DMS 273 (cell line): ENCODE results near the gene PPP4C.
"Not testable (repeated sequence)": the region's sequence is repeated elsewhere in the genome, so short reads cannot be mapped to it uniquely, and the experiment has no call there.

Experiments
- DNase-seq: peaks from one replicate; lab custom pipeline; 2025; ENCODE audit not compliant: unreplicated experiment; lab: John Stamatoyannopoulos, UW

Gene PPP4C

GRCh38 chr16:30075503-30076275 lies at the start of gene PPP4C:
TSS of gene PPP4C (plus strand) at chr16:30075994. CDS start at chr16:30076378, 384 bp downstream.
- peak; percentile 96 for DNase-seq

DNA sequence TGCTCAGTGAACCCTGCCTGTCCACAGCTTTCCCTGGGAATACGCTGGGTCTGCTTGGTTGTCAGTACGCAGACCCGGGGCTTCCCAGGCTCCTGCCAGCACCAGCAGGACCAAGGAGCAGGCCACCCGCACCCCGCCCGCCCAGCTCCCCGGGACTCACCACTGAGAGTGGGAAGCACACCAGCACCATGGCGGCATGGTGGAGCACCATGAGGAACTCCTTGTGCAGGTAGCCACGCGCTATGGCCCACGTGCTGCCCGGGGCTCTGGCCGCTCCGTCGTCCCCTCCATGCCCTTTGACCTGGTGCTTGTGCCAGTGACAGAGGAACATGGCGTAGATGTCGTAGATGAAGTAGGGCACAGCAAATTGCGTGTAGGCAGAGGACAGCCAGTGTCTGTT lies 49.3 kb upstream of the PPP4C start:
- no peak for DNase-seq

DNA sequence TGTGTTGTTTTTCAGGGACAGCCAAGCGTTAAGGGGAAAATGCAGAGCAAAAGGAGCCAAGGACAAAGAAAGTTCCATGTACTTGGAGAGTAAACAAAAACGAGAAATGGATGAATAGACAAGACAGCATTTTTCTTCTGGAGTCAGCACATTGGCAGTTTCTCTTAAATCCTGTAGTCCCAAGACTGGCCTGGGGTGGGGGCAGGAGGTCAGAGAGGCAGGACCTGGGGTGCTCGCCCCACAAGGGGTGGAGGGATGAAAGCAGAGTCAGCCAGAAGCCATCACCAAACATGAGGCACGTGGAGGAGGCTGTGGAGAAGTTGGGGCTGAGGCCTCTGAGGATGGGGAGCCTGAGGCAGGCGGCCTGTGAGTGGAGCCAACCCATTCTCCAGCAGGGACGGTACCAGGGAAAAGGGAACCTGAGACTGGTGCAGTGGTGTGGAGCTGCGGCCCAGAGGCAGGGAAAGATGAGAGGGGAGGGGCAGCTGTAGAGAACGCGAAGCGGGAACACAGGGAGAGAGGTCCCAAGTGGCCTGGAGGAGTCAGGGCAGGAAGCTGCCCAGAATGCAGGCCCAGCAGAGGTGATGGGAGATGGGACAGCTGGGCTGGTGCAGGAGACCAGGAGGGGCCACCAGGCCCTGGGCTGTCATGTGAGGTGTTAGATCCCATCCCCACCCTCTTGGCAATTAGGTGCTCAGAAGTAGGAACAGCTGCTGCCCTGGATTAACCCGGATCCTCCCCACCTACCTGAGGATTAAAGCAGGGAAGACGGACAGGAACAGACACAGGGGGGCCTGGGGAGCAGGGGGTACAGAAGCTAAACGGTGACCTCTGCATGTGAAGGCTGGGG lies 48.0 kb upstream of the PPP4C start:
- DNase-seq: peak; percentile 81

DNA sequence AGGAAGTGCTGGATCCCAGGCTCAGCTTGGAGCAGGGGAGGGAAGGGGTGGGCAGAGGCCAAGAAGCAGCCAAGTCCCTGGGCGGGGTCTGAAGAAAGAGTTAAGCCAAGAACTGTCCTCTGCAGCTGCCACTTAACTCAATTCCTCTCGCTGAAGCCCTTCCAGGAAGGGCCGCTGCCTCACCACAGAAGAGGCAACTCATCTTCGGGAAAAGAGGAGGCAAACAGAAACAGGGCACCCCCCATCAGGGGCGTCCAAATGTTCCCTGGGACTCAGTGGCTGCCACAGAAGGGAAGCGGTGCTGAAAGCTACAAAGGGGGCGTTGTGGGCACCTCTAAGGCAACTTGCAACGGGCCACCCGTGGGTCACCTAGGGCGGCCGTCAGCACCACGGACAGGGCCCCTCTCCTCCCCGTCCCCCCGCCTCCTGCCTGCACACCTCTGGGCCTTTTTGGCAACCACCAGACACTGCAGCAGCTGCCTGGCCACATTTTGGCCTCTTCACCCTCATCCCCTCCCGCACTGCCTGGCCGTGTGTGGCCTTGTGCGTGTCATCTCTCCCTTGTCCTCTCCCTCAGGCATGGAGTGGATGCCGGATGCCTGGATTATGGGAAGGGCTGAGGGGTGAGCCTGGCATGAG lies 47.2 kb upstream of the PPP4C start:
- DNase-seq: peak; percentile 81

- peak; percentile 77 for DNase-seq
Observed at GRCh38 chr16:30030011-30030685, 45.6 kb upstream of the PPP4C start.

DNA sequence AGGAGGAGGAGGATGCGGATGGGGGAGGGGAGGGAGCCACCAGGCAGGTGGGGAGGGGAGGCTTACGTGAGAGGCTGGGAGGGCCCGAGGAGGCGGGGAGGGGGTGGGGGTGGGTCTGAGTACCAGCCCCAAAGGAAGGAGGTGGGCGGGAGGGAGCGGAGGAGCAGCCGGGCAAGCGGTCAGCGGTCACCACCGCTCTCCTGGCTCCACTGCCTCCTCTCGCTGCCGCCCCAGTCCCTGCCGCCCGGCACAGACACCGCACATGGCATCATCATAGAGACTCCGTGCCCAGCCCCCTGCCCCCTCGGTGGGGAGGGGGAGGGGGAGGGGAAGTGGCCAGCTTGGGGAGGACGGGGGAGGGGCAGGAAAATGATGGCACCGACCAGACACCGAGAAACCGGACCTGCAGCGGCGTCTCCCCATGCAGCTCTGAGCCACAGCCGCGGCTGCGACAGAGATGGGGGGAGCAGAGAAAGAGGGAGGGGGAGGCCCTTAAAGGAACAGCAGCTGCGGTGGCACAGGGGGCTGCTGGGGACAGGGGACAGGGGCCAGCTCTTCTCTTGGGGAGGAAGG lies 44.9 kb upstream of the PPP4C start, which contains the start of gene TLCD3B:
Gene TLCD3B, minus strand, starts transcription at position 431 of the 573 bp plus-strand sequence. CDS start 744 bp downstream, outside the sequence.
- DNase-seq: no peak

GRCh38 chr16:30031477-30031918 lies 44.3 kb upstream of the PPP4C start:
- no peak for DNase-seq

DNA sequence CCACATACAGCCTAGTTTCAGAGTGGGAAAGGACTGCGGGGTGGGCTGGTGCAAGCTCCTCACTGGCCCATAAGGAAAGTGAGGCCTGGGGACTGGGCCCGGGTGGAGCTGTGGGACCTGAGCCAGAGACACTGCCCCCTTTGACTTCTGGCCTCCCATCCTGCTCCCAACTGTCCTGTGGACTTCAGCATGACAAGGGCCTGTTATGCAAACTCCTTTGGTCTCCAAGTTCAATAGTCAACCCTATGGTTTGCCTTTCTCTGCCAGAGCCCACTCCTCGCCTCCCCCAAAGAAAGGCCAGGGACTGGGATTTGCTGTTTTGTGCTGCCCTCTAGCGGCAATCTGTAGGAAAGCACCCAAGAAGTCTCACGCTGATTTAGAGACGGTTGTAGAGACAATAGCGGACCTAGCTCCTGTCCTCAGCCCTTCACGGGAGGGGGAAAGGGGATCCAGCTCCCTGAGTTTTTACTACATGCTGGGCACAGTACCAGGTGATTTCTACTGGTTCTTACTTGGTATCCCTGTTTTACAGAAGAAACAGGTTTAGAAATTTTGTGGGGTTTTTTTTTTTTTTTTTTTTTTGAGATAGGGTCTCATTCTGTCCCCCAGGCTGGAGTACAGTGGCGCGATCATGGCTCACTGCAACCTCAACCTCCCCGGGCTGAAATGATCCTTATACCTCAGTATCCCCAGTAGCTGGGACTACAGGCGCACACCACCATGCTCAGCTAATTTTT lies 43.5 kb upstream of the PPP4C start:
- peak; percentile 89 for DNase-seq

- no peak for DNase-seq
Observed at GRCh38 chr16:30033270-30033669, 42.5 kb upstream of the PPP4C start.

DNA sequence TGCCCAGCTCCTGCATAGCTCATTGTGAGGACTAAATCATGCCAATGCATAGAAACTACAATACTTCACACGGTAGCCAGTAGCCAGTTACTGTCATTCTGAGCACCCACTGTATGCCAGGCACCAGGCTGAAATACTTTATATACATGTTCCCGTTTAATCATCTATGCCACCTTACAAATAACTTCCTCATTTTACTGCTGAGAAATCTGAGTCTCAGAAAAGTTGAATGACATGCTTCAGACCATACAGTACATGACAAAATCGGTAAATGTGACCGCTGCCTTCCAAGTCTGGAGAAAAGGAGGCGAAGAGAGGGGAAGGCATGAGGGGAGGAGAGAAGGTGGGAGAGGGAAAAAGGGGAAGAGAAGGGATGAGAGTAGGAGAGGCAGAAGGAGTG lies 35.6 kb upstream of the PPP4C start:
- no peak for DNase-seq

GRCh38 chr16:30040690-30041089 lies 35.1 kb upstream of the PPP4C start:
- DNase-seq: not testable (repeated sequence)

DNA sequence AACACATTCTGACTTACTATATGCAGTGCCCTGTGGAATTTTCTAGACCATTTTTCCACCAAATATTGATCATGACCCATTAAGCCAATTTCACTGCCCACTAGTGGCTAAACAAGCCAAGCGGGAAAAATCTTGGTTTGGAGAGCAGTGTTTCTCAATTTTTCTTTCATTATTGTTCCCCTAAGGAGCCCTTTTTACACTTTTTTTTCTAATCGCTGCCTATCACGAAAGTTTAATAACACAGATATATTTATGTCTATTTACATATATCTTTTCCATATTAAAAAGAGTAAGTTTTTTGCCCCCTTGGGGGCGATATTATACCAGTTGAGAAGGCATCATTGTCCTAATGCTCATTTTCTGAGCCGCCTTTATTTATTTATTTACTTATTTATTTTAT lies 34.0 kb upstream of the PPP4C start:
- peak; percentile 71 for DNase-seq

GRCh38 chr16:30046178-30046577 lies 29.6 kb upstream of the PPP4C start:
- DNase-seq: no peak

GRCh38 chr16:30046588-30046987 lies 29.2 kb upstream of the PPP4C start:
- no peak for DNase-seq

DNA sequence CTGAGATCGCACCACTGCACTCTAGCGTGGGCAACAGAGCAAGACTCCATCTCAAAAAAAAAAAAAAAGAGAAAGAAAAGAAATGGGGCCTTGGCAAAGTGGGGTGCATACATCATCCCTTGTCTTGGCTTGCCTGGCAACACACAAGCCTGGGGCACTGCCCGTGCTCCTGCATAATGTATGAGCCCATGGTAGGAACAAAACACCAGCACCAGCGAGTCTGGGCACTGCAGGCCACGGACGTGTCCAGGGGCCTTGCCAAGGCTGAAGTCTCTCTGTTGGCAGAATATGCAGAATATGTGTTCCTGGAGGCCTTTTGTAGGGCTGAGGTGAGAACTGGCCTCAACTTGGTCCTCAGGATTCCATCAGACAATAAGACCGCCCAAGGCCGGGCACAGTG lies 25.9 kb upstream of the PPP4C start:
- no peak for DNase-seq

DNA sequence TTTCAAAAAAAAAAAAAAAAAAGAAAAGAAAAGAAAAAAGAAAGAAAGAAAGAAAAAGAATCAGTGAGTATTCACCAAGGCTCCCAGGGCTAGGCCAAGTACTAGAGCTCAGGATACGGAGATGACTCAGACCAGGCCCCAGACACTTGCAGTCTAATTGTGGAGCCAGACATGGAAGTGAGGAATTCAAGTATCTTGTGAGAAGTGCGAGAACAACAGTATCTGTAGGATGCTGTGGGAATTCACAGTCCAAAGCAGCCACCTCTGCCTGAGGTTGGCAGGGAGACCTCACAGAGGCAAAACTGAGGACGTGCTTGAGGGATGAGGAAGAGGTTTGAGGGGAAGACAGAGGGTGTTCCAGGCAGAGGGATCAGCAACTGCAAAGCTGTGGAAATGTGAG lies 24.3 kb upstream of the PPP4C start:
- DNase-seq: no peak

DNA sequence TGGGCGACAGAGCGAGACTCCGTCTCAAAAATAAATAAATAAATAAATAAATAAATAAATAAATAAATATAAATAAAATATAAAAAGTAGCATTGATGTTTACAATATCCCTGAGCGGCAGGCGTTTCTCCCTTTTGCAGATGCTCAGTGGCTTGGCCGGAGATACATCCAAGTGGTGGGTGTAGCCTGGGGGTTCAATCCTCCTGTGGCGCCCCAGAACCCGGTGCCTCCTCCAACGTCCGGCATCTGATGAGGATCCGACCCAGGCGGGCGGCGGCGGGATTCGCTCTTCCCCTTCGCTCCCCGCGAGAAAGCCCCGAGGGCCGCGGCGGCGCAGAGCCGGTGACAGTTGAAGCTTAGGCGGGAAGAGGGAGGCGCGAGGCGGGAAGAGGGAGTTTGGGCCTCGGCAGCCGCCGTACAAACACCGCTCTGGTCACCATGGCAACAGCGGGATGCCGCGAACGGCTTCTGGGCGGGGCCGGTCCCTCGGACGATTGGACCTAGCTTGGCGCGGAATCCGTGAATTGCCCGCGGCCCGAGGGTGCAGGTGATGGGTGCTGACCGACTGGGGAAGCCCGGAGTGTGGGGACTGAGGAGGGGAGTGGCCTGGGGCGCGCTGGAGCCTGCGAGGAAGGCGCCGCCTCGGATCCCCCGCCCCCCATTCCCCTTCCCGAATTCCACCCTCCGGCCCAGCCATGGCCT lies 23.0 kb upstream of the PPP4C start:
- DNase-seq: peak; percentile 97

DNA sequence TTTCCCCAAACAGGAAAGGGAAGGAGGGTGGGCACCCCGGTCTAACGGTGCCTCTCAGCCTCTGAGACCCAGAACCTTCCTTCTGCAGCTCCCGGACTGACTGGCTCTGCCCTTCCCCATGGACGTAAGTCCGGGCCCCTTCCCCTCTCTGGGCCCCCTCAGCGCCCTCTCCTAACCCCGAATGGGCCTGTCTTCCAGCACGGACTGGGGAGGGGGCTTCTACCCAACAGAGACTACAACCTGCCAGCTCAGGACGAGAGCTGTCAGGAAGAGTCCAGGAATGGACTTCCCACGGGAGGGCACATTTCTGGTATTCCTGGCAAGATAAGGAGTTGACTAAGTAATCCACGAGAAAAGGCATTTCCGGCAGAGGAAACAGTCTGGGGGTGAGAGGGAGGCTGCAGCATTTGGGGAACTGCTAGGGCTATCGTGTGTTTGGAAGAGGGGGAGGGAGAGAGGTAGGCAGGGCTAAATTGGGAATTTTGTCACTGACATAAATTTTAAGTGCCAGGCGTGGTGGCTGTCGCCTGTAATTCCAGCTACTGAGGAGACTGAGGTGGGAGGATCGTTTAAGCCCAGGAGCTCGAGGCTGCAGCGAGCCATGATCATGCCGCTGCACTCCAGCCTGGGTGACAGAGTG lies 22.3 kb upstream of the PPP4C start:
- DNase-seq: no peak

DNA sequence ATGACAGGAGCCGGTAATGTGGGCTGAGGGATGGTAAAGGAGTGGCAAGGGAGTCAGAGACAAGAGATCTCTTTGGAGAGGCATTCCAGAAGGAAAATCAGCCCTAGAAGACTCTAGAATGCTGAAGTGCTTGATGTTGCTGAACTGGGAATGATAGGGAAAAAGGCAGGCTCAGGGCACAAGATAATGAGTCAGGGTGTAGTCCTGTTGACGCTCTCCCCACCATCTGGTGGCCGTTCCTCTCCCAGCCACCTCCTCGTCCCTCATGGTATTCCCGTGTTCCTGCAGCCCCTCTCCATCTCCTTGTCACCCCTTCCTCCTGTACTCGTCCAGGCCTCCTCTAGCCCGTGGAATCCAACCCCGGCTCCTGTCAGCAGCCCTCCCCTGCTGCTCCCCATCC lies 21.3 kb upstream of the PPP4C start:
- peak; percentile 51 for DNase-seq
